WTC11 (cell line): Measurements from ENCODE around the gene KANTR. TPM values are rescaled to one million over a fixed set of nuclear protein-coding genes. Genes with fewer than 3 reads are reported as not detected.

Experiments
- ATAC-seq: fragments of 200-7000 bp; cut with Tn5 transposase; 2 replicates; pipeline ENCODE4 v1.10.0; 2021; ENCODE audit warnings: mild to moderate bottlenecking, moderate library complexity
- CTCF ChIA-PET: fragments of 300-600 bp; sonication (Branson Sonifier 250); formaldehyde crosslinking; loops from one replicate; lab custom pipeline; 2021; ENCODE audit warnings: antibody characterized with exemption; lab: Charles Lee
- POLR2A ChIA-PET: fragments of 350-600 bp; sonication (Branson Sonifier 250); formaldehyde crosslinking; loops from one replicate; lab custom pipeline; 2021; ENCODE audit warnings: antibody characterized with exemption; lab: Charles Lee
- DNase-seq: peaks from one replicate; pipeline ENCODE4 v3.0.0; 2021; ENCODE audit warnings: low spot score
- H3K27ac Mint-ChIP-seq: 2 replicates; pipeline ENCODE4 v1.8.0; 2021; ENCODE audit warnings: mixed read lengths
- H3K27me3 Mint-ChIP-seq: 2 replicates; pipeline ENCODE4 v1.8.0; 2021; ENCODE audit warnings: low read depth, mild to moderate bottlenecking, moderate library complexity, mixed read lengths
- H3K36me3 Mint-ChIP-seq: 2 replicates; pipeline ENCODE4 v1.8.0; 2021; ENCODE audit warnings: mixed read lengths
- H3K4me1 Mint-ChIP-seq: 2 replicates; pipeline ENCODE4 v1.8.0; 2022; ENCODE audit warnings: mixed read lengths
- H3K4me3 Mint-ChIP-seq: 2 replicates; pipeline ENCODE4 v1.8.0; 2021; ENCODE audit warnings: mild to moderate bottlenecking, moderate library complexity, mixed read lengths
- H3K9me3 Mint-ChIP-seq: 2 replicates; pipeline ENCODE4 v1.8.0; 2021; ENCODE audit warnings: mixed read lengths
- ATF2 ChIP-seq: sonication (generic); formaldehyde crosslinking; IDR thresholded peaks from 2 replicates; pipeline ENCODE4 v1.8.1; 2022; ENCODE audit warnings: low read depth, missing genetic modification reagents, borderline replicate concordance
- CBFB ChIP-seq: sonication (generic); formaldehyde crosslinking; IDR thresholded peaks from 2 replicates; pipeline ENCODE4 v1.8.1; 2022; ENCODE audit warnings: mild to moderate bottlenecking, low read depth, missing genetic modification reagents
- CREB1 ChIP-seq: sonication (generic); formaldehyde crosslinking; IDR thresholded peaks from 2 replicates; pipeline ENCODE4 v1.8.0; 2023; ENCODE audit warnings: mild to moderate bottlenecking, missing genetic modification reagents
- CREM ChIP-seq: sonication (generic); formaldehyde crosslinking; IDR thresholded peaks from 2 replicates; pipeline ENCODE4 v1.8.1; 2022; ENCODE audit warnings: mild to moderate bottlenecking, missing genetic modification reagents, moderate library complexity
- CTCF ChIP-seq: fragments of 200-600 bp; IDR thresholded peaks from 2 replicates; pipeline ENCODE4 v1.8.0; 2022; ENCODE audit warnings: antibody characterized with exemption
- ESRRA ChIP-seq: sonication (generic); formaldehyde crosslinking; IDR thresholded peaks from 2 replicates; pipeline ENCODE4 v1.8.1; 2022; ENCODE audit warnings: mild to moderate bottlenecking, missing genetic modification reagents, borderline replicate concordance
- FOXJ3 ChIP-seq: sonication (generic); formaldehyde crosslinking; IDR thresholded peaks from 2 replicates; pipeline ENCODE4 v1.9.0; 2021; ENCODE audit warnings: missing genetic modification reagents, mild to moderate bottlenecking, borderline replicate concordance
- FOXP1 ChIP-seq: sonication (generic); formaldehyde crosslinking; IDR thresholded peaks from 2 replicates; pipeline ENCODE4 v1.8.0; 2022; ENCODE audit warnings: missing genetic modification reagents, mild to moderate bottlenecking, moderate library complexity, borderline replicate concordance
- IRF2 ChIP-seq: sonication (generic); formaldehyde crosslinking; IDR thresholded peaks from 2 replicates; pipeline ENCODE4 v1.8.0; 2022; ENCODE audit warnings: low read depth, missing genetic modification reagents, borderline replicate concordance
- MYBL2 ChIP-seq: sonication (generic); formaldehyde crosslinking; IDR thresholded peaks from 2 replicates; pipeline ENCODE4 v1.8.1; 2023; ENCODE audit warnings: mild to moderate bottlenecking, moderate library complexity, missing genetic modification reagents
- NFYB ChIP-seq: sonication (generic); formaldehyde crosslinking; conservative IDR thresholded peaks from 2 replicates; pipeline ENCODE4 v1.8.0; 2022; ENCODE audit warnings: low read depth, missing genetic modification reagents
- NR2C2 ChIP-seq: sonication (generic); formaldehyde crosslinking; IDR thresholded peaks from 2 replicates; pipeline ENCODE4 v1.8.0; 2022; ENCODE audit warnings: mild to moderate bottlenecking, missing genetic modification reagents
- NR3C1 ChIP-seq: sonication (generic); formaldehyde crosslinking; conservative IDR thresholded peaks from 2 replicates; pipeline ENCODE4 v1.8.1; 2023; ENCODE audit warnings: low read depth, mild to moderate bottlenecking, missing genetic modification reagents
- RELA ChIP-seq: sonication (generic); formaldehyde crosslinking; IDR thresholded peaks from 2 replicates; pipeline ENCODE4 v1.8.1; 2022; ENCODE audit warnings: missing genetic modification reagents, mild to moderate bottlenecking, borderline replicate concordance
- ZNF219 ChIP-seq: sonication (generic); formaldehyde crosslinking; IDR thresholded peaks from 2 replicates; pipeline ENCODE4 v1.8.0; 2023; ENCODE audit warnings: missing genetic modification reagents, mild to moderate bottlenecking, borderline replicate concordance
- ZNF317 ChIP-seq: sonication (generic); formaldehyde crosslinking; IDR thresholded peaks from 2 replicates; pipeline ENCODE4 v1.8.1; 2023; ENCODE audit warnings: low read depth, mild to moderate bottlenecking, moderate library complexity, missing genetic modification reagents, borderline replicate concordance
- ZNF416 ChIP-seq: fragments of 250-450 bp; sonication (Bioruptor Pico); IDR thresholded peaks from 2 replicates; pipeline ENCODE4 v1.9.0; 2021; ENCODE audit warnings: mild to moderate bottlenecking, inconsistent platforms
- total RNA-seq: library from RNA; stranded (reverse); gene quantifications from 3 replicates; pipeline ENCODE4 v1.2.3, GENCODE V29; 2021
- TF ChIP-seq, protein P1 (sequence below): sonication (generic); formaldehyde crosslinking; IDR thresholded peaks from 2 replicates; pipeline ENCODE4 v1.8.0; 2022; ENCODE audit warnings: mild to moderate bottlenecking, missing genetic modification reagents
- TF ChIP-seq, protein P2 (sequence below): sonication (generic); formaldehyde crosslinking; IDR thresholded peaks from 2 replicates; pipeline ENCODE4 v1.8.1; 2022; ENCODE audit warnings: low read depth, mild to moderate bottlenecking, moderate library complexity, missing genetic modification reagents, borderline replicate concordance

Gene KANTR
- total RNA-seq, 1 experiment from 2014 or later: 14.0 TPM

GRCh38 chrX:53156207-53156596 is 62.3 kb downstream of the KANTR start:
- H3K36me3 Mint-ChIP-seq: peaks cover 34% of the 10 kb centered on the region
- H3K27me3 Mint-ChIP-seq: no peaks in the 10 kb centered on the region
- no peak overlapping the region for H3K4me3 Mint-ChIP-seq
- ChIA-PET CTCF (no interaction called here), POLR2A (no interaction called here)
- ATAC-seq (no peak), DNase-seq (no peak)
- H3K27ac Mint-ChIP-seq: no peak overlapping the region
- TF ChIP-seq CBFB (CRISPR knock-in tag) (no peak), NR2C2 (CRISPR knock-in tag) (no peak), RELA (CRISPR knock-in tag) (no peak), ZNF219 (CRISPR knock-in tag) (no peak), CREB1 (no peak), NR3C1 (CRISPR knock-in tag) (no peak), FOXP1 (CRISPR knock-in tag) (no peak), CREM (CRISPR knock-in tag) (no peak), ESRRA (no peak), FOXJ3 (CRISPR knock-in tag) (no peak), IRF2 (no peak), CTCF (no peak), NFYB (no peak)
- TF ChIP-seq, protein P1, sequence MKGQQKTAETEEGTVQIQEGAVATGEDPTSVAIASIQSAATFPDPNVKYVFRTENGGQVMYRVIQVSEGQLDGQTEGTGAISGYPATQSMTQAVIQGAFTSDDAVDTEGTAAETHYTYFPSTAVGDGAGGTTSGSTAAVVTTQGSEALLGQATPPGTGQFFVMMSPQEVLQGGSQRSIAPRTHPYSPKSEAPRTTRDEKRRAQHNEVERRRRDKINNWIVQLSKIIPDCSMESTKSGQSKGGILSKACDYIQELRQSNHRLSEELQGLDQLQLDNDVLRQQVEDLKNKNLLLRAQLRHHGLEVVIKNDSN (CRISPR knock-in tag): no peak
- H3K4me1 Mint-ChIP-seq: peaks cover 3% of the 10 kb centered on the region; the same call in 1 of the 2 replicates
- peaks cover 30% of the 10 kb centered on the region for H3K9me3 Mint-ChIP-seq

- POLR2A ChIA-PET: interaction anchor here (0.6 kb wide), 1 partner anchor 1115 kb away, joined by 8 read pairs; no protein-coding TSS in a partner anchor
- DNase-seq: no peak
These were observed 65.2 kb downstream of the KANTR start for GRCh38 chrX:53159184-53159583.

More at GRCh38 chrX:53159184-53159583, 65.2 kb downstream of the KANTR start:
- Mint-ChIP-seq H3K27ac (no peak overlapping the region), H3K4me3 (no peak overlapping the region), H3K27me3 (no peaks in the 10 kb centered on the region), H3K4me1 (peaks cover 16% of the 10 kb centered on the region), H3K9me3 (peaks cover 15% of the 10 kb centered on the region)
- TF ChIP-seq ZNF416 (no peak), IRF2 (no peak), ZNF317 (CRISPR knock-in tag) (no peak), MYBL2 (CRISPR knock-in tag) (no peak), ATF2 (CRISPR knock-in tag) (no peak)
- TF ChIP-seq, protein P2, sequence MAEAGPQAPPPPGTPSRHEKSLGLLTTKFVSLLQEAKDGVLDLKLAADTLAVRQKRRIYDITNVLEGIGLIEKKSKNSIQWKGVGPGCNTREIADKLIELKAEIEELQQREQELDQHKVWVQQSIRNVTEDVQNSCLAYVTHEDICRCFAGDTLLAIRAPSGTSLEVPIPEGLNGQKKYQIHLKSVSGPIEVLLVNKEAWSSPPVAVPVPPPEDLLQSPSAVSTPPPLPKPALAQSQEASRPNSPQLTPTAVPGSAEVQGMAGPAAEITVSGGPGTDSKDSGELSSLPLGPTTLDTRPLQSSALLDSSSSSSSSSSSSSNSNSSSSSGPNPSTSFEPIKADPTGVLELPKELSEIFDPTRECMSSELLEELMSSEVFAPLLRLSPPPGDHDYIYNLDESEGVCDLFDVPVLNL (CRISPR knock-in tag): no peak
- TF ChIP-seq, all 79 proteins: peak for 0
- peaks cover 17% of the 10 kb centered on the region for H3K36me3 Mint-ChIP-seq
- no peak for ATAC-seq
- CTCF ChIA-PET: no interaction called here
